Glomerular visceral epithelial cell (primary cell): ENCODE measurements around the gene RBM10.

Experiments used
- DNase-seq: peaks from one replicate; pipeline ENCODE4 v3.0.0-alpha.2; 2016; ENCODE audit errors: extremely low spot score

The RBM10 gene

DNA sequence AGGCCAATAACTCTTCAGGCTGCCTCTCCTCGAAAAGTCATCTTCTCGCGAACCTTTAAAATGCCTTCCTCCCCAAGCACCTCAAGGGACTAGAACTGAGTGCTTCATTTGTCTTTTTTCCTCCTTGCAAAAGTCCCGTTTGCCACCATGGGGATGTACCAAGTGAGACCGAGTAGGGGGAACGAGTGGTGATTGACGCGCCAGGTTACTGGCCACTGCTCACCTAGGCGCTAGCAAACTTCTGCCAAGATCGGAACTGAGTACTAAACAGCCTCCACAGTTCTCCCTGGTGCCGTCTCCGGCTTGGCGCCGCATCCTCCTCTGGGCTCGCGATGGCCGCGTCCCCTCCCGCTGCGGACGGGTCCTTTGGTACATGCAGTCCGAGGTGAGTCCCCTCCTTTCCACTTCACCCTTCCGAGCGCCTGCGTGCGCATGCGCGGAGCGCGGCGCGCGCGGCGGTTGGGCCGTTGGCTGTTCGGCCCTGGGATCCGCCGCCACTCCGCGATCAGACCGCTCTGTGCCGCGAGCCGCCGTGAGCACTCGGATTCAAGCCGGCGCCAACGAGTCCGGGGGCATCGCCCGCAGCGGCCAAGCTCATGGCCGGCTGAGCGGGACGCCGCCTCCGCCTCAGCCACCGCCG lies 73.4 kb downstream of the RBM10 start, which contains the start of gene CDK16:
Gene CDK16 (plus strand): TSS at position 402 of the 640 bp plus-strand sequence. CDS start 4,877 bp downstream, outside the sequence.
- DNase-seq: peak; percentile 78

DNA sequence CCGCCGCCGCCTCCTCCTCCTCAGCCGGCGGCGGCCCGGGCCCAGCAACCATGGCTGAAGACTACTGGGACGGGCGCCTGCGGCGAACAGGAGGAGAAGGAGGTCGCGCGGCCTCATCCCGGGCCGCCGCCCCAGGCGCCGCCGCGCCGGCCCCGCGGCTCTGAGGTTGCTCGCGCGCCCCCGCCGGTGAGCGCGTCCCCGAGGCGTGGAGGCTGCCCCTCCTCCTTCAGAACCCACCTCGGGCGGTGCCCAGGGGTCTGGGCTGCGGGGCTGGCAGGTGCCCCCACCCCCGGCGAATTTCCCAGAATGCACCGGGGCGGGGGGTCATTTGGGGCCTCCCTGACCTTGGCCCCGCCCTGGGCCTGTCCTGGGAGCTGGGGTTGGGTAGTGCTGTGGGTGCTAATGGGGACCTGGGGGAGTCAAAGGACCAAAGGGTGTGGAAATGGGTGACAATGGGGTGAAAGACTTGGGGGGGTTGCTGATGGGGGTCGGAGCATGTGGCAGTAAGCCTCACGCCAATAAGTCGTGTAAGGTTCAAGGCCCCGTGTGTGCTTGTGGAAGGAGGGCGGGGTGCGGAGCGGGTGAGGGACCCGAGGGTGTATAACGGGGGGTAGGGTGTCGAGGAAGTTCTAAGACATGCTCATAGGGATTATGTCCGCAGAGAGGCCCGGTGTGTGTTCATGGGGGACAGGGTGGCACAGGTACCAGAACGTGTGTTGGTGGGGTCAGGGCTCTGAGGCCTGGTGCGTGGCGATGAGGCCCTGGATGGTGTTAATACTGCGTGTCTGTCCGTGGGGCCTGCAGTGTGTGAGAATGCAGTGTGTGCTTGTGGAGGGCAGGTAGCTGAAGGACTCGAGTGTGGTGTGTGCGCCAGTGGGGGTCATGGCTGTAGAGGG lies 74.1 kb downstream of the RBM10 start:
- DNase-seq: peak; percentile 26

DNA sequence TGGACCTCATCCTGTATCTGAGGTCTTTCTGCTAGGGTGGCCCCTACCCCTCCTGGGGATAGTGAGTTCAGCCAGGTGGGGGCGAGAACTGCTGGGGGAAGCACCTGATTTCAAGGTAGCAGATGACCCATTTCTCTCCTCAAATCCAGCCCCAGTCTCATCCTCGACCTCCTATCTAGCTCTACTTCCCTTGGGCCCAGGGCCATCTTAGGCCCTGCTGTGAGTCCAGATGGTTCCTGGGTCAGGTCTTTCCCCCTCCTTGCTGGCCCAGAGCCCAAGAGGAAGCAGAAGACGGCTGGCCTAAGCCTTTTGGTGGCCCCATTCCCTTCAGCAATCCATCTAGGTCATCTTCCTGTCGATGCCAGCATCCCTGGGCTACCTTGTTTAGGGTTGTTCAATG lies 76.7 kb downstream of the RBM10 start:
- DNase-seq: no peak

DNA sequence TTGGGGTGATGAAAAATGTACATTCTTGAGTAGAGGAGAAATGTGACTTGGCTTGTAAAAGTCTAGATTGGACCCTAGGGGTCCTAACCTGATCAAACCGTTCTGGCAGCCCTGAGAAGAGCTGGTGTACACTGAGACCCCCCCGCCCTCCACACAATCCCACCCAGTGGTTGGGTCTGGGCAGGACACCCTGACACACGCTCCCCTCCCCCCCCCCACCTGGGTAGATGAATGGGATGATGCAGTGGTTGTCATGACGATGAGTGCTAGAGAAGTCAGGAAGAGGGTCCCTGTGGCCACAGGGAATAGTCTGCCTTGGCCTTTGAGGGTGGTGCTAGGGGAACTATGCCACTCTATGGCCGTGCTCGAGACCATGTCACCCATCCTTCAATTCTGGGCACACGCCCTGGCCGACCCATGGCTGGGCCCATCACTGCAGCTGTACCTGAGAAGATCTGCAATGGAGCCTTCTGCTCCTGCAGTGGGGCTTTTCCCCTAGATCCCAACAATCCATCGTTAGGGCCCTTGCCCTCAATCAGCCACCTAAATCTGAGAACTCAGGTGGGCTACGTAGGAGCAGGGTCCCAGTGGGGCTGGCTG lies 77.8 kb downstream of the RBM10 start:
- DNase-seq: no peak

DNA sequence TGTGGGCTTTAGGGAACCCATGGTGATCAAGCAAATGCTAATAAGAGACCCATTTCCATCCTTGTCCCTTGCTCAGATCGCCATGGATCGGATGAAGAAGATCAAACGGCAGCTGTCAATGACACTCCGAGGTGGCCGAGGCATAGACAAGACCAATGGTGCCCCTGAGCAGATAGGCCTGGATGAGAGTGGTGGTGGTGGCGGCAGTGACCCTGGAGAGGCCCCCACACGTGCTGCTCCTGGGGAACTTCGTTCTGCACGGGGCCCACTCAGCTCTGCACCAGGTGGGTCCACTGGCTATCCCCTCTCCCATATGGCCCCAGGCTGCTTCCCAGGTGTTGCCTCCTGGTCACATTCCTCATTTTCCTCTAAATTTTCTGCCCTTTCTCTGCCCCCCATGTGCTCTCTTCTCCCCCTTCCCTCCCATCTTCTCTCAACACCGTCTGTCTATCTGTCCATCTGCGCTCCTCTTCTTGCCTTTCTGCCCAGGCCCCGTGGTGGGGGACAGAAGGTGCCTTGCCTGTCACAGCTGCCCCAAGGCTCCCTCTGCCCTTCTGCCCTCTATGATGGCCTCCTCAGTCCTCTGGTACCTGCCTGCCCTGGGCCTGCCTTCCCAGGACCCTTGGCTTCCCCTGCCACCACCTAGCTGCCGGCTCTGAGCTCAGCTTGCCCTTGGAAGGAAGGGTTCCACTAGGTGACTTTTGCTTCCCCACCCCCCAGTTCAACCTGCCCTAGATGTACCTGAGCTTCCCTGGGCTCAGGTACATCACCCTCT lies 78.6 kb downstream of the RBM10 start:
- DNase-seq: no peak

DNA sequence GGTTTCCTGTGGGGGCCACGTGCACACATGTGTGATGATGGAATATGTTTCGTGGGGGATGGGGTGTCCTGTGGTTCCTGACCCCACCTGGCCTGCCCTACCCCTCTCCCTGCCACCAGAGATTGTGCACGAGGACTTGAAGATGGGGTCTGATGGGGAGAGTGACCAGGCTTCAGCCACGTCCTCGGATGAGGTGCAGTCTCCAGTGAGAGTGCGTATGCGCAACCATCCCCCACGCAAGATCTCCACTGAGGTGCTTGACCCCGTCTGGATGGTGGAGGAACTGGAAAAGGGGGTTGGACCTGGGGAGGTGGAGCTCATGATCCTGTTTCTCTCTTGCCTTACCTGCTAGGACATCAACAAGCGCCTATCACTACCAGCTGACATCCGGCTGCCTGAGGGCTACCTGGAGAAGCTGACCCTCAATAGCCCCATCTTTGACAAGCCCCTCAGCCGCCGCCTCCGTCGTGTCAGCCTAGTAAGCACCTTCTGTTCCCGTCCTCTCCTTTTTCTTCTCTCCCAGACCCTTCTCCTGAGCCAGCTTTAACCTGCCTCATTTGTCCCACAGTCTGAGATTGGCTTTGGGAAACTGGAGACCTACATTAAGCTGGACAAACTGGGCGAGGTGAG lies 79.4 kb downstream of the RBM10 start:
- no peak for DNase-seq

DNA sequence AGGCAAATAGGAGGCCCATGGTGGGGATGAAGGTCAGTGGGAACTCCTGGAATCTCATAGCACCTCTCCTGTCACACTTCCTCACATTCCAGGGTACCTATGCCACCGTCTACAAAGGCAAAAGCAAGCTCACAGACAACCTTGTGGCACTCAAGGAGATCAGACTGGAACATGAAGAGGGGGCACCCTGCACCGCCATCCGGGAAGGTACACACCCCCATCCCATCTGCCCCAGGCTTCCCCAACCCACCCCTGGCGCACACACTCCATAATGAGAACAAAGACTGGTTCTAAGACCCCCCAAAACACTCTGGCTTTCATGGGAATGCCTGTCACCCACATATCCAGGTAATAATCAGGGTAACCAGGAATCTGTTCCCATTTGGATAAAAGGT lies 79.9 kb downstream of the RBM10 start:
- no peak for DNase-seq

DNA sequence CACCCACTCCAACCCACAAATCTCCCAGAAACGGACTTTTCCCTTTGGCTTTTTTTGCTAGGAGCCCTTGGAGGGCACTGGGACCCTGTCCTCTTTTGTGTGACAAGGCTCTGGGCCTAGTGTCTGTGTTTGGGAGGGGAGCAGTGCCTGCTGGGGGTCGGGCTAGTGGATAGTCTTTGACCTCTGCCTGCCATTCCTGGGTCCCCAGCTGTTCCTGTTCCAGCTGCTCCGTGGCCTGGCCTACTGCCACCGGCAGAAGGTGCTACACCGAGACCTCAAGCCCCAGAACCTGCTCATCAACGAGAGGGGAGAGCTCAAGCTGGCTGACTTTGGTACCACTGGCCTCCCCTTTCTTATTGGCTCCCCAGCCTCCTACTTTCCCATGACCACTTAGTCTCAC lies 81.0 kb downstream of the RBM10 start:
- no peak for DNase-seq

DNA sequence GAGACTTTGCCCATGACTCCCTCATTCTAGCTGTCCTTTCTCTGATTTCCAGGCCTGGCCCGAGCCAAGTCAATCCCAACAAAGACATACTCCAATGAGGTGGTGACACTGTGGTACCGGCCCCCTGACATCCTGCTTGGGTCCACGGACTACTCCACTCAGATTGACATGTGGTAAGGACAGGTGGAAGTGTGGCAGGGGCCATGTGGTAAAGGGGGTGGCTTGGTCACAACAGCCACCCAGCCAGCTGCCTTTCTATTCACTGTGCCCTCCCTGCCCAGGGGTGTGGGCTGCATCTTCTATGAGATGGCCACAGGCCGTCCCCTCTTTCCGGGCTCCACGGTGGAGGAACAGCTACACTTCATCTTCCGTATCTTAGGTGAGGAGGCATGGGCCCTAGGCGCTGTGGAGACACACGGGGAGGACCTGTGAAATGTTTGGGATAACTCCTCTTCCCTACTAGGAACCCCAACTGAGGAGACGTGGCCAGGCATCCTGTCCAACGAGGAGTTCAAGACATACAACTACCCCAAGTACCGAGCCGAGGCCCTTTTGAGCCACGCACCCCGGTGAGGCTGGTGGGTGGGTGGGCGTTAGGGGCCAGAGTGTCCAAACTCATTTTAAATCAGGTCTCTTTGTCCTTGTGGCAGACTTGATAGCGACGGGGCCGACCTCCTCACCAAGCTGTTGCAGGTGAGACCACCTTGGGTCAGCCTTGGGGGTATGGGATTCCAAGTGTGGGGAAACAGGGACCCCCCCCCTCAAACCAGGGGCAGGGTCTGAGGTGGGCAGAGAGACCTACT lies 81.7 kb downstream of the RBM10 start:
- no peak for DNase-seq

DNA sequence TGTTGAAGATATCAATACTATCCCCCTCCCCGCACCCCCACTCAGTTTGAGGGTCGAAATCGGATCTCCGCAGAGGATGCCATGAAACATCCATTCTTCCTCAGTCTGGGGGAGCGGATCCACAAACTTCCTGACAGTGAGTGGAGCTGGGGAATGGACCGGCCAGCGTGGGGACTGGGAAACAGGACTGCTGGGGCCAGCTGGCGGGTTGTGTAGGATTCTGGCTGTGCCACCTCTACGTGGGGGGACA lies 82.2 kb downstream of the RBM10 start:
- no peak for DNase-seq

DNA sequence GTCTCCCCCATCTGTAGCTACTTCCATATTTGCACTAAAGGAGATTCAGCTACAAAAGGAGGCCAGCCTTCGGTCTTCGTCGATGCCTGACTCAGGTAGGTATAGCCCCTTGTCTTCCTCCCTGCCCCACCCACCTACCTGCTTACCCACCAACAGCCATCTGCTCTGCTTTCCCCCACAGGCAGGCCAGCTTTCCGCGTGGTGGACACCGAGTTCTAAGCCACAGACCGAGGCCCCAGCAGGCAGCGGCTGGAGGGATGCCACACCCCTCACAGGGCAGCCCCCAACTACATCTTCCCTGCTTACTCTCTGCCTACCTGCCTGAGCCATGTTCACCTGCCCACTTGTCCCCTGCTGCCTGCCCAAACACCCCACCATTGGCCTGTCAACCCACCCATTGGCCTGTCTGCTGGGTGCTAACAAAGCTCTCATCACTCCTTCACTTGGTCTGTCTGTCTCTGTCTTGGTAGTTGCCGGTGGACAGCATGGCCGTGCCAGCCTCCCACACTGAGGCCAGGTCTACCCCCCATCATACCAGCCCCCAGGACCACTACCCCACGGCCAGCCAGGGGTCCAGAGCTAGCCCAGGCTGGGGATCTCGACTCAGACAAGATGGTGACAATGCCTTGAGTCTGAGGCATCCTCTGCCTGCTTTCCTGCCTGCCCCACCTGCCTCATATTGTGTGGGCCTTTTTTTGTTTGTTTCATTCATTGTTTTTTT lies 83.7 kb downstream of the RBM10 start:
- DNase-seq: no peak

DNA sequence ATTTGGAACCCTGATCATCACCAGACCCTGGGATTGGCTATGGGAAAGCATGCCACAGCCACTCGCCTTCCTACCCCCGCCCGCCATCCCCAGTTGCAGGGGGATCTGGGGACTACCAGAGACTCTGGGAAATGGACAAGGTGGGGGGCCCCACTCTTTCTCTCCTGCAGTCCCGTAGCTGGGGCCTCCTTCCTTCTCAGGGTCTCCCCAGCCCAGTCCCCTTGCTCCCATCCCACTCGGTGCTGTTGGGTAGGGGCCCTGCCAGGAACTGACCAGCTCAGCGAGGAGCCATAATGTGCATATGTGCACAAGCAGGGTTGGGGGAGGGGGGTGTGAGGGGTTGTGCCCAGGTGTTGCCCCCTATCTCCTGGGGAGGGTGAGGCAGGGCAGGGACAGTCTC lies 84.4 kb downstream of the RBM10 start:
- DNase-seq: no peak

DNA sequence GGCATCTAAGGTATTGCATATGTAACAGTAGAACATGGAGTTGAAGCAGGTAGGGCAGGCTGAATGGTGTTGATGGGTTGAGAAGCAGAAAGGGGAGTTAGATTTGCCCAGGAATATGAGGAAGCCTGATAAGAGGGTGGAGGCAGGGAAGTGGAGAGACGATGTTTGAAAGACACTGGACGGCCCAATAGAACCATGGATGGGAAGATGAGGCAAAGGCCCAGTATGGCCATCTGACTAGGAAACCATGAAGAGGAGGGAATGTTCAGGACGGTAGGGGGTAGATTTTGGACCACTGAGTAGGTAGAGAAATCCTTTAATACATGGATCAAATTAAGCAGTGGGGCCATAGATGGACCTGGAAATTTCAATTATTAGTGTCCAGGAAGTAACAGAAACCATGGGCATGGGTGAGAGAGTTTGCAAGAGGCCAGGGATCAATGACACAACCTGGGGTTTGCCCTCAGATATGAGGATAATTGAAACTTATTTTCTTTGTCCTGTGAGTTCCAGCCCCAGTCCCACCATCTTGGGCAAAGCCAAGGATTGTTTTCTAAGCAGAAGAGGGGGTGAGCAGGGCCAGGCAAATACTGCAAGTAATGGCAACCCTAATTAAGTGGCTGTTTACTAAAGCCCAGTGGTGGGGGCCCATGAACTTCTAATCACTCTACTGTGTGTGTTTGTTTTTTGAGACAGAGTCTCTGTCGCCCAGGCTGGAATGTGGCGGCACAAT lies 85.3 kb downstream of the RBM10 start:
- DNase-seq: no peak

DNA sequence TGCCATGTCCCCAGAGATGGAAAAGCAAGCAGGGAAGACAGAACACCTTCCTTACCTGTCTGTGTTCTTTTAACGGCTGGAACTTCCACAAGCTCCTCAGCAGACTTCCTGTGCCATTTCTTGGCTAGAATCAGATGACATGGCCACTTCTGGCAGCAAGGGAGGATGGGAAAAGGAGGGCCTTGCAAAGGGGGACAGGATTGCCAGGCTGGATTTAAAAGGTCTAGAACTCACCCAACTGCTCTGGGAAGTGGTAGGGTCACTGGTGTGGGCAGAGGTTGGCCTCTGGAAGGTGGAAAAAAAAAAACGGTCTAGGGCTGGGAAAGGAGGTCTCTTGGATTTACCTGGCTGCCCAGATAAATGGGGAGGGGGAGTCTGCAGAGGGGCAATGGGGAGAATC lies 86.1 kb downstream of the RBM10 start:
- no peak for DNase-seq

DNA sequence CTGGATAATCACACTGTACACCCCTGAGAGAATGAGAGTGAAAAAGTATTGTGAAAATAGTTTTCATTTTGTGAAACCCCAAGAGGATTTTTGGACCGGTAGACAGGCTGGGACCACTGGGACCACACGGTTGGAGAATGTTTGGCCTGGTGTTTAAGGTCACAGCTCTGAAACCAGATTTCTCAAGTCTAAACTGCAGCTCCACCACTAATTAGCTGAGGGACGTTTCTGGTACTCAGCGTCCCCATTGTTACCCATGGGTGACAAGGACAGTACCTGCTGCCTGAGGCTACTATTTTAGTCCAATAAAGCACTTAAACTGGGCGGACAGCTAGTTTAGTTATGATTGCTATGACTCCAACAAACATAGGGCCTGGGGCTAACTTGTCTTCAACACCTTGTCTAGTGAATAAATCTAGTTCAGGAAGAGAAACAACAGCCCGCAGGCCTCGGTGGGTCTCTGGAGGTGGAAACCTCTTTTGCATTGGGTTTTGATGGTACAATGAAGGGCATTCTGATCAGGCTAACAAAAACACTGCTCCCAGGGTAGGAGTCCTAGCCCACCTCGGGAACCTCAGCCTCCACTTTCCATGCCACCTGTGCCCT lies 87.3 kb downstream of the RBM10 start:
- no peak for DNase-seq

DNA sequence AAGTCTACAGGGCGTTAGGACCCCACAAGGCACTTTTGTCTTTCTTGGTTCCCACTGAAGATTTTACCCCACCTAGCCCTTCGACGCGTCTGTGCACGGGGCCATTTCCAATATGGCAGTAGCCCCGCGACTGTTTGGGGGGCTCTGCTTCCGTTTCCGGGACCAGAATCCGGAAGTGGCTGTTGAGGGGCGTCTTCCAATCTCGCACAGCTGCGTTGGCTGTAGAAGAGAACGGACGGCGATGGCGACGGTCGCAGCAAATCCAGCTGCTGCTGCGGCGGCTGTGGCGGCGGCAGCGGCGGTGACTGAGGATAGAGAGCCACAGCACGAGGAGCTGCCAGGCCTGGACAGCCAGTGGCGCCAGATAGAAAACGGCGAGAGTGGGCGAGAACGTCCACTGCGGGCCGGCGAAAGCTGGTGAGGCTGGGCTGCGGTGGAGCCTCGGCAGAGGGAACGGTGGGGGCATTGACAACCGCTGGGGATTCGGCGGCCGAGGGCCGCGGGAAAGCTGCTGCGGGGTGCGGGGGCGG lies 87.8 kb downstream of the RBM10 start, which contains the start of gene USP11:
Gene USP11 (plus strand): TSS at position 207 of the 530 bp plus-strand sequence. CDS start 35 bp downstream, at position 242.
- DNase-seq: peak; percentile 58

DNA sequence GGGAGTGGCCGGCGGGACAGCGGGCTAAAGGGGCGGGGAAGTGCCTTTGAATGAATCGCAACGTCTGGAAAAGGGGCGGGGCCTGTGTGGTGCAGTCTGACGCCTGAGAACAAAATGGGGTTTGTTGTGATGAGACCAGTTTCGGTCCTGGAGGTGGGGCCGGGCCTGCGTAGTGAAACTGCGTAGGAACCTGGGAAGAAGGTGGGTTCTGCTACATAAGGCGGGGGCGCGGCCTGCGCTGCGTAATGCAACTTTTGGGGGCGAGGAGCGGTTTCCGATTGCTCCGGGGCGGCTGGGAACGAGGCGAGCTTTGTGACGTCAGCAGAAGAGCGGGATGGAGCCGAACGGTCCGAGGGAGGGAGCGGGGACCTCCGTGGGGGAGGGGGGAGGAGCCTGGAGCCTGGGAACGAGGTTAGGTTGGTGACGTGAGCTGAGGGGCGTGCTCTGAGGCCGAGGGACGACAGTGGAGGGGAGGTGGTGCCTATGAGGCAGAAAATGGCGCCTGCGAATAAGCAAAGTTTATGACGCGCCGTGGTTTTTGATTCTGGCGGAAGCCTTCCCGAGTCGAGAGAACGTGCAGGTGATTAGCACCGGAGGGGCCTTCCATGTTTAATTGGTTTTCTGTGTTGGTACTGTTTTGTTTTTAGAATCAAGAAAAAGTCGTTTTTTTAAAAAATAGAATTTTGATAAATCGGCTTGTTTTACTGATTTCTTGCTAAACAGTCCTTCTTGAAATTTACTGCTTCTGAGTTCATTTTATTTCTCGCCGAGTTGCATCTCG lies 88.5 kb downstream of the RBM10 start:
- DNase-seq: peak; percentile 96

DNA sequence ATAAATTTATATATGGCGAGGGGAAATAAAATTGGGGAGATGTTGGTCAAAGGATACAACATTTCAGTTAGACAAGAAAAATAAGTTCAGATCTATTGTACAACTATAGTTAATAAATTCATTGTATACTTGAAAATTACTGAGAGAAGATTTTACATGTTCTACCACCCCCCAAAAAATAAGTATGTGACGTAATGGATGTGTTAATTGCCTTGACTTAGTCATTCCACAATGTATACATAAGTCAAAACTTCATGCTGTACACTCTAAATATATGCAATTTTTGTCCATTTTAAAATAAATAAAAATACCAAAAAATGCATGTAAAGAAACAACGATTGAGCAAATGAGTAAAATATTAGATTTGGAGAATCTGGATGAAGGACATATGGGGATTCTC lies 89.6 kb downstream of the RBM10 start:
- DNase-seq: no peak
